HL-60 (cell line): ENCODE results near the gene SLC6A18.

Experiments
- DNase-seq, 2 experiments: peaks; one replicate each; pipeline ENCODE4 v3.0.0-alpha.2; 2010 to 2020; ENCODE audit warnings: low read depth in 1 of 2, low spot score in 1 of 2
- H3K27ac ChIP-seq: fragments of 250-450 bp; sonication (Bioruptor Pico); replicated peaks from 2 replicates; pipeline ENCODE4 v1.5.1; 2020; ENCODE audit warnings: mild to moderate bottlenecking, moderate library complexity
- H3K27me3 ChIP-seq: fragments of 250-450 bp; sonication (Bioruptor Pico); 2 replicates; pipeline ENCODE4 v1.5.1; 2021; ENCODE audit warnings: mild to moderate bottlenecking, moderate library complexity; ENCODE audit not compliant: insufficient read depth, poor library complexity, severe bottlenecking
- H3K4me3 ChIP-seq: replicated peaks from 2 replicates; pipeline ENCODE4 v1.5.1; 2011; ENCODE audit warnings: mild to moderate bottlenecking, control low read depth, low read length; ENCODE audit not compliant: insufficient read depth
- CTCF ChIP-seq: IDR thresholded peaks from one replicate; pipeline ENCODE4 v1.5.1; 2011; ENCODE audit warnings: low read length, control low read depth, inconsistent platforms; ENCODE audit not compliant: insufficient read depth
- GABPA ChIP-seq: IDR thresholded peaks from 2 replicates; pipeline ENCODE4 v1.6.1; 2012; ENCODE audit warnings: low read depth
- POLR2AphosphoS5 ChIP-seq: IDR thresholded peaks from 2 replicates; pipeline ENCODE4 v1.6.1; 2012; ENCODE audit warnings: low read depth
- REST ChIP-seq: IDR thresholded peaks from 2 replicates; pipeline ENCODE4 v1.6.1; 2012; ENCODE audit warnings: low read depth; ENCODE audit not compliant: insufficient replicate concordance
- SPI1 ChIP-seq: IDR thresholded peaks from 2 replicates; pipeline ENCODE4 v1.6.1; 2012; ENCODE audit warnings: low read depth, mild to moderate bottlenecking, borderline replicate concordance

Gene SLC6A18

GRCh38 chr5:1257841-1258240 lies 32.7 kb downstream of the SLC6A18 start:
- no peak for DNase-seq
- Histone ChIP-seq H3K27me3 (no peaks in the 10 kb centered on the region), H3K4me3 (no peak overlapping the region), H3K27ac (no peak overlapping the region)
- TF ChIP-seq SPI1: no peak

- H3K27me3 ChIP-seq: no peaks in the 10 kb centered on the region
- no peak overlapping the region for H3K4me3 ChIP-seq
- DNase-seq: no peak
- TF ChIP-seq REST (no peak), GABPA (no peak), CTCF (no peak), POLR2AphosphoS5 (no peak), SPI1 (no peak)
- no peak overlapping the region for H3K27ac ChIP-seq
Measured at GRCh38 chr5:1259806-1260480, 34.8 kb downstream of the SLC6A18 start.

- Histone ChIP-seq H3K4me3 (no peak overlapping the region), H3K27ac (no peak overlapping the region), H3K27me3 (no peaks in the 10 kb centered on the region)
- DNase-seq: no peak
- TF ChIP-seq POLR2AphosphoS5 (no peak), REST (no peak), CTCF (no peak), GABPA (no peak), SPI1 (no peak)
Measured at GRCh38 chr5:1261643-1262042, 36.5 kb downstream of the SLC6A18 start.

GRCh38 chr5:1262381-1262780 lies 37.2 kb downstream of the SLC6A18 start:
- Histone ChIP-seq H3K27ac (no peak overlapping the region), H3K4me3 (no peak overlapping the region), H3K27me3 (no peaks in the 10 kb centered on the region)
- TF ChIP-seq GABPA: no peak
- TF ChIP-seq POLR2AphosphoS5: no peak
- TF ChIP-seq SPI1: no peak
- TF ChIP-seq CTCF: no peak
- TF ChIP-seq REST: no peak
- no peak for DNase-seq
